Neutrophil (primary cell): ENCODE data around the gene ADAMTS20.

ENCODE experiments used
- H3K27ac ChIP-seq: fragments of 200-600 bp; sonication (generic); 2 replicates; pipeline ENCODE4 v1.5.1; 2016; ENCODE audit warnings: mild to moderate bottlenecking, moderate library complexity
- H3K27me3 ChIP-seq: fragments of 200-600 bp; sonication (generic); 2 replicates; pipeline ENCODE4 v1.6.0; 2016; ENCODE audit warnings: mild to moderate bottlenecking
- H3K36me3 ChIP-seq: fragments of 200-600 bp; sonication (generic); 2 replicates; pipeline ENCODE4 v1.5.1; 2017
- H3K4me1 ChIP-seq, 2 experiments: fragments of 200-600 bp in 1 of 2; sonication (generic) in 1 of 2; 1 replicate in 1 of 2; 2 replicates in 1 of 2; pipeline versions ENCODE4 v1.5.1 to v1.6.1; 2013 to 2016; ENCODE audit warnings: low read depth in 1 of 2, low read length in 1 of 2, mild to moderate bottlenecking in 1 of 2, moderate library complexity in 1 of 2; ENCODE audit not compliant: control insufficient read depth in 1 of 2, insufficient read depth in 1 of 2
- H3K4me3 ChIP-seq, 2 experiments: fragments of 200-600 bp in 1 of 2; sonication (generic) in 1 of 2; 1 replicate in 1 of 2; 2 replicates in 1 of 2; pipeline ENCODE4 v1.5.1; 2013 to 2016; ENCODE audit warnings: low read depth in 1 of 2, low read length in 1 of 2, mild to moderate bottlenecking in 1 of 2, moderate library complexity in 1 of 2
- H3K9me3 ChIP-seq: fragments of 200-600 bp; sonication (generic); 2 replicates; pipeline ENCODE4 v1.5.1; 2016
- CTCF ChIP-seq: fragments of 200-600 bp; sonication (generic); IDR thresholded peaks from 2 replicates; pipeline ENCODE4 v1.5.1; 2016; ENCODE audit warnings: antibody characterized with exemption

Gene ADAMTS20

GRCh38 chr12:43480591-43480990 is 71.4 kb downstream of the ADAMTS20 start:
- Histone ChIP-seq H3K4me1 (peaks cover 0 to 13% of the 10 kb centered on the region in 2 experiments), H3K9me3 (no peaks in the 10 kb centered on the region), H3K4me3 (no peak overlapping the region), H3K27me3 (no peaks in the 10 kb centered on the region), H3K36me3 (no peaks in the 10 kb centered on the region), H3K27ac (no peak overlapping the region)
- no peak for TF ChIP-seq CTCF

GRCh38 chr12:43462741-43463140 is 89.3 kb downstream of the ADAMTS20 start:
- no peaks in the 10 kb centered on the region for H3K4me1 ChIP-seq
- H3K27ac ChIP-seq = no peak overlapping the region
- H3K9me3 ChIP-seq = no peaks in the 10 kb centered on the region
- TF ChIP-seq CTCF = no peak
- no peaks in the 10 kb centered on the region for H3K27me3 ChIP-seq
- H3K36me3 ChIP-seq = no peaks in the 10 kb centered on the region
- H3K4me3 ChIP-seq = no peak overlapping the region

- Histone ChIP-seq H3K9me3 (no peaks in the 10 kb centered on the region), H3K4me3 (no peak overlapping the region), H3K27me3 (no peaks in the 10 kb centered on the region), H3K36me3 (no peaks in the 10 kb centered on the region), H3K27ac (no peak overlapping the region), H3K4me1 (no peaks in the 10 kb centered on the region)
- TF ChIP-seq CTCF = no peak
Measured at GRCh38 chr12:43462080-43462479, 89.9 kb downstream of the ADAMTS20 start.

GRCh38 chr12:43459285-43459684 is 92.7 kb downstream of the ADAMTS20 start:
- Histone ChIP-seq H3K36me3 (no peaks in the 10 kb centered on the region), H3K27me3 (no peaks in the 10 kb centered on the region), H3K4me3 (no peak overlapping the region), H3K27ac (no peak overlapping the region), H3K9me3 (no peaks in the 10 kb centered on the region), H3K4me1 (no peaks in the 10 kb centered on the region)
- TF ChIP-seq CTCF = no peak

- Histone ChIP-seq H3K9me3 (no peaks in the 10 kb centered on the region), H3K27ac (no peak overlapping the region), H3K36me3 (no peaks in the 10 kb centered on the region), H3K4me1 (no peaks in the 10 kb centered on the region), H3K4me3 (no peak overlapping the region), H3K27me3 (no peaks in the 10 kb centered on the region)
- TF ChIP-seq CTCF = no peak
Measured at GRCh38 chr12:43453761-43454160, 98.2 kb downstream of the ADAMTS20 start.
